HEK293 (cell line): ENCODE data around the gene HIKESHI.

Experiments
- CTCF ChIA-PET: fragments of 350-600 bp; formaldehyde crosslinking; extraction: SDS; loops from one replicate; lab custom pipeline; 2021; ENCODE audit warnings: antibody characterized with exemption; lab: Yijun Ruan, JAX
- POLR2A ChIA-PET: fragments of 300-600 bp; formaldehyde crosslinking; extraction: SDS; loops from one replicate; lab custom pipeline; 2020; ENCODE audit warnings: antibody characterized with exemption, inconsistent platforms; lab: Yijun Ruan, JAX
- H3K27ac ChIP-seq: fragments of 200-500 bp; sonication (Bioruptor generic); 2 replicates; pipeline ENCODE4 v1.5.1; 2014; ENCODE audit warnings: low read depth, low read length, control low read depth, inconsistent platforms; ENCODE audit errors: extremely low read depth
- H3K36me3 ChIP-seq, 2 experiments: fragments of 200-500 bp in 1 of 2; sonication (Bioruptor generic) in 1 of 2; 1 replicate in 1 of 2; 2 replicates in 1 of 2; pipeline ENCODE4 v1.5.1; 2014 to 2017; ENCODE audit warnings: inconsistent platforms in 2 of 2, low read length in 2 of 2; ENCODE audit not compliant: control insufficient read depth in 2 of 2, insufficient read depth in 1 of 2
- H3K4me1 ChIP-seq: fragments of 200-500 bp; sonication (Bioruptor generic); 2 replicates; pipeline ENCODE4 v1.5.1; 2014; ENCODE audit warnings: mild to moderate bottlenecking, low read length, inconsistent platforms; ENCODE audit not compliant: control insufficient read depth, insufficient read depth
- H3K4me3 ChIP-seq: 2 replicates; pipeline ENCODE4 v1.5.1; 2011; ENCODE audit warnings: low read depth, mild to moderate bottlenecking, control low read depth, low read length, moderate library complexity
- H3K9me3 ChIP-seq: fragments of 200-500 bp; sonication (Bioruptor generic); 2 replicates; pipeline ENCODE4 v1.5.1; 2014; ENCODE audit warnings: low read depth, low read length, inconsistent platforms; ENCODE audit not compliant: control insufficient read depth, insufficient read depth
- EGR2 ChIP-seq: fragments of 450-650 bp; formaldehyde crosslinking; IDR thresholded peaks from 2 replicates; pipeline ENCODE4 v1.5.1; 2016; ENCODE audit warnings: low read depth, missing biosample characterization, missing genetic modification characterization
- ELK4 ChIP-seq: IDR thresholded peaks from 2 replicates; pipeline ENCODE4 v1.6.1; 2011; ENCODE audit warnings: mild to moderate bottlenecking, low read depth, low read length, borderline replicate concordance
- HOXC10 ChIP-seq: sonication (generic); formaldehyde crosslinking; IDR thresholded peaks from 2 replicates; pipeline ENCODE4 v1.8.1; 2023; ENCODE audit warnings: mild to moderate bottlenecking, missing genetic modification reagents
- KLF1 ChIP-seq: fragments of 450-650 bp; formaldehyde crosslinking; IDR thresholded peaks from 2 replicates; pipeline ENCODE4 v1.5.1; 2016; ENCODE audit warnings: missing biosample characterization, missing genetic modification characterization
- KLF9 ChIP-seq: fragments of 450-650 bp; formaldehyde crosslinking; IDR thresholded peaks from 2 replicates; pipeline ENCODE4 v1.5.1; 2016; ENCODE audit warnings: missing biosample characterization, missing genetic modification characterization, low read depth
- MZF1 ChIP-seq: fragments of 450-650 bp; formaldehyde crosslinking; IDR thresholded peaks from 2 replicates; pipeline ENCODE4 v1.5.1; 2017; ENCODE audit warnings: missing biosample characterization, missing genetic modification characterization, borderline replicate concordance
- PRDM6 ChIP-seq: fragments of 450-650 bp; formaldehyde crosslinking; IDR thresholded peaks from 2 replicates; pipeline ENCODE4 v1.5.1; 2017; ENCODE audit warnings: missing biosample characterization, missing genetic modification characterization
- REST ChIP-seq: fragments of 450-650 bp; formaldehyde crosslinking; IDR thresholded peaks from 2 replicates; pipeline ENCODE4 v1.5.1; 2016; ENCODE audit warnings: missing biosample characterization, missing genetic modification characterization
- ZFP41 ChIP-seq: fragments of 450-650 bp; formaldehyde crosslinking; IDR thresholded peaks from 2 replicates; pipeline ENCODE4 v1.5.1; 2016; ENCODE audit warnings: missing biosample characterization, missing genetic modification characterization, borderline replicate concordance
- ZNF404 ChIP-seq: fragments of 450-650 bp; formaldehyde crosslinking; IDR thresholded peaks from 2 replicates; pipeline ENCODE4 v1.5.1; 2017; ENCODE audit warnings: missing biosample characterization, missing genetic modification characterization
- ZNF449 ChIP-seq: fragments of 450-650 bp; formaldehyde crosslinking; IDR thresholded peaks from 2 replicates; pipeline ENCODE4 v1.5.1; 2017; ENCODE audit warnings: missing biosample characterization, mild to moderate bottlenecking, missing genetic modification characterization, moderate library complexity
- ZNF48 ChIP-seq: fragments of 450-650 bp; formaldehyde crosslinking; IDR thresholded peaks from 2 replicates; pipeline ENCODE4 v1.5.1; 2016; ENCODE audit warnings: missing biosample characterization, missing genetic modification characterization
- ZNF548 ChIP-seq: fragments of 450-650 bp; formaldehyde crosslinking; IDR thresholded peaks from 2 replicates; pipeline ENCODE4 v1.5.1; 2016; ENCODE audit warnings: missing biosample characterization, missing genetic modification characterization
- ZNF624 ChIP-seq: fragments of 450-650 bp; formaldehyde crosslinking; IDR thresholded peaks from 2 replicates; pipeline ENCODE4 v1.5.1; 2017; ENCODE audit warnings: missing biosample characterization, missing genetic modification characterization
- ZNF664 ChIP-seq: fragments of 450-650 bp; formaldehyde crosslinking; IDR thresholded peaks from 2 replicates; pipeline ENCODE4 v1.5.1; 2016; ENCODE audit warnings: missing biosample characterization, missing genetic modification characterization
- ZSCAN30 ChIP-seq: fragments of 450-650 bp; IDR thresholded peaks from 2 replicates; pipeline ENCODE4 v1.5.1; 2018; ENCODE audit warnings: missing biosample characterization, mild to moderate bottlenecking, missing genetic modification characterization, moderate library complexity
- ZSCAN5A ChIP-seq: fragments of 450-650 bp; formaldehyde crosslinking; IDR thresholded peaks from 2 replicates; pipeline ENCODE4 v1.5.1; 2016; ENCODE audit warnings: missing biosample characterization, missing genetic modification characterization

The HIKESHI gene

GRCh38 chr11:86274999-86275398, 27.0 kb upstream of the HIKESHI start:
- H3K4me3 ChIP-seq, result no peak overlapping the region
- H3K9me3 ChIP-seq, result no peaks in the 10 kb centered on the region
- H3K36me3 ChIP-seq, result peaks cover 0 to 54% of the 10 kb centered on the region in 2 experiments; a peak in 1 of 3 replicates
- H3K4me1 ChIP-seq, result no peaks in the 10 kb centered on the region
- no peak for TF ChIP-seq KLF9 (tag by site-specific recombination)
- no peak for TF ChIP-seq ZNF404 (tag by site-specific recombination)
- no peak for TF ChIP-seq ZFP41 (tag by site-specific recombination)
- TF ChIP-seq ZNF624, result no peak
- TF ChIP-seq ZNF664 (tag by site-specific recombination), result no peak
- TF ChIP-seq ELK4, result no peak
- no peak for TF ChIP-seq ZSCAN30 (tag by site-specific recombination)
- TF ChIP-seq EGR2 (tag by site-specific recombination), result no peak
- no peak for TF ChIP-seq ZNF48 (tag by site-specific recombination)
- TF ChIP-seq KLF1, result no peak
- TF ChIP-seq ZNF449 (tag by site-specific recombination), result no peak
- TF ChIP-seq ZSCAN5A, result no peak
- no peak for TF ChIP-seq MZF1 (tag by site-specific recombination)
- TF ChIP-seq HOXC10 (CRISPR knock-in tag), result no peak
- TF ChIP-seq REST (tag by site-specific recombination), result no peak
- no peak for TF ChIP-seq PRDM6 (tag by site-specific recombination)
- no peak for TF ChIP-seq ZNF548 (tag by site-specific recombination)
- H3K27ac ChIP-seq, result no peak overlapping the region
- ChIA-PET POLR2A (no interaction called here), CTCF (interaction anchor here (1.0 to 1.1 kb wide), 2 partner anchors 9 to 10 kb away, joined by 3 read pairs; no protein-coding TSS in a partner anchor)
